HG03565 (cell line): ENCODE results near the gene MARCHF4.

Source experiments
- ATAC-seq: cut with Tn5 transposase; IDR thresholded peaks from one replicate; pipeline ENCODE4 v1.9.1; 2021; ENCODE audit warnings: mild to moderate bottlenecking, moderate library complexity; ENCODE audit not compliant: unreplicated experiment

Gene MARCHF4

GRCh38 chr2:216371721-216372702 lies at the start of gene MARCHF4:
Gene MARCHF4, minus strand, starts transcription at chr2:216372483. Its CDS starts 2,223 bp downstream, at chr2:216370260.
- ATAC-seq, result no peak

GRCh38 chr2:216420367-216421101 lies 48.3 kb upstream of the MARCHF4 start:
- no peak for ATAC-seq

GRCh38 chr2:216418981-216419380 lies 46.7 kb upstream of the MARCHF4 start:
- ATAC-seq, result no peak

- ATAC-seq, result no peak
Measured at GRCh38 chr2:216416571-216417307, 44.5 kb upstream of the MARCHF4 start.

- no peak for ATAC-seq
Measured at GRCh38 chr2:216415541-216415940, 43.3 kb upstream of the MARCHF4 start.

- ATAC-seq, result no peak
Measured at GRCh38 chr2:216414772-216415319, 42.6 kb upstream of the MARCHF4 start.

GRCh38 chr2:216413882-216414281 lies 41.6 kb upstream of the MARCHF4 start:
- no peak for ATAC-seq

- peak; percentile 90 for ATAC-seq
Measured at GRCh38 chr2:216412022-216412999, 40.0 kb upstream of the MARCHF4 start, which contains the start of gene SMARCAL1. Gene SMARCAL1, plus strand, starts transcription at chr2:216412484. Its CDS starts 2,221 bp downstream, at chr2:216414705.

GRCh38 chr2:216410550-216410949 lies 38.3 kb upstream of the MARCHF4 start:
- ATAC-seq, result no peak

- no peak for ATAC-seq
Measured at GRCh38 chr2:216408426-216409290, 36.4 kb upstream of the MARCHF4 start.

GRCh38 chr2:216406826-216407225 lies 34.5 kb upstream of the MARCHF4 start:
- no peak for ATAC-seq

GRCh38 chr2:216405588-216405987 lies 33.3 kb upstream of the MARCHF4 start:
- no peak for ATAC-seq

GRCh38 chr2:216404010-216404618 lies 31.8 kb upstream of the MARCHF4 start:
- no peak for ATAC-seq

- no peak for ATAC-seq
Measured at GRCh38 chr2:216402751-216403150, 30.5 kb upstream of the MARCHF4 start.

- ATAC-seq, result no peak
Measured at GRCh38 chr2:216399621-216400020, 27.3 kb upstream of the MARCHF4 start.

GRCh38 chr2:216394881-216395280 lies 22.6 kb upstream of the MARCHF4 start:
- ATAC-seq, result no peak

- no peak for ATAC-seq
Measured at GRCh38 chr2:216392945-216393840, 20.9 kb upstream of the MARCHF4 start.
